ENCODE results near the gene ACMSD. TPM values are rescaled to one million over a fixed set of nuclear protein-coding genes. Genes with fewer than 3 reads are reported as not detected.
"Not testable (repeated sequence)": the region's sequence is repeated elsewhere in the genome, so short reads cannot be mapped to it uniquely, and the experiment has no call there.

The ACMSD gene
- total and polyA plus RNA-seq, 5 donors, result not detected

DNA sequence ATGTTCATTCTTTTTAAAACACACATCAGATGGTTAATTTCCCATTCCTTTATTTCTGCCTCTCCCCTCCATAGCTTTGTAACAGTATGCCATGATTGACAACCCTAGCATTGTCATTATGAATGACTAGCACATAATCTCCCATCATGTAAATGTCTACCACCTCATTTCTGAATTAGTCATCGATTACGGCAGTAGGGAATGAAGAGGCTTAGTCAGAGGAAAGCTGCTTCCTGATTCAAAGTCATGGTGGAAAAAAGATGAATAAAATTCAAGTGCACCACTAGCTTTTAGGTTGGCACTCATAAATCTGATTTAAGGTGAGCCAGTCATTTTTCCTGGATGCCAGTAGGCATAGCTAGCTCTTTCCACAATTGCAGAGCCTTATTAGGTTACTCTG lies 19.1 kb upstream of the ACMSD start:
- intact Hi-C loops (cut with DNase I), result no loop called here
- H3K27me3 ChIP-seq (ENCODE audit: control insufficient read depth, insufficient read depth), result no peaks in the 10 kb centered on the region
- H3K4me1 ChIP-seq (ENCODE audit: control insufficient read depth, insufficient read depth, low read length), result no peaks in the 10 kb centered on the region
- WGBS, result 84% methylated on average over 2 of the region's 2 CpGs
- H3K27ac ChIP-seq (ENCODE audit: low read length), result no peak overlapping the region
- H3K4me3 ChIP-seq (ENCODE audit: low read length), result no peak overlapping the region
- H3K9me3 ChIP-seq (ENCODE audit: control insufficient read depth, low read length), result no peaks in the 10 kb centered on the region
- DNase-seq (no peak), ATAC-seq (no peak)

DNA sequence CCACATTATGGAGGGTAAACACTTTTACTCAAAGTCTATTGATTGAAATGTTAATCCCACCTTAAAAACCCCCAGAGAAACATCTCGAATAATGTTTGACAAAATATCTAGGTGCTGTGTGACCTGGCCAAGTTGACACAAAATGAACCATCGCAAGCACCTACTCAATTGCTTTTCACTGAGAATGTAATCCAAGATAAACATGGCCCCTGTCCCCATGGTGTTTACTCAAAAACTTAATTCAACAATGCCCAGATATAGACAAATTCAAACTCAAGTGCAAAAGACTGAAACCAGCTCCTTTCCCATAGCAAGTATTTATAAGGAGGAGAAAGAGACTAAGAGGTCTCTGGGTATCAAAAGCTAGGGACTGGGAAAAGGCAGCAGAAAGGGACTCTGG lies 15.0 kb upstream of the ACMSD start:
- Histone ChIP-seq H3K4me3 (ENCODE audit: low read length) (no peak overlapping the region), H3K27me3 (ENCODE audit: control insufficient read depth, insufficient read depth) (no peaks in the 10 kb centered on the region), H3K27ac (ENCODE audit: low read length) (no peak overlapping the region), H3K4me1 (ENCODE audit: control insufficient read depth, insufficient read depth, low read length) (no peaks in the 10 kb centered on the region), H3K9me3 (ENCODE audit: control insufficient read depth, low read length) (no peaks in the 10 kb centered on the region)
- 83% methylated on average over 2 of the region's 2 CpGs for WGBS
- ATAC-seq (no peak), DNase-seq (no peak)
- intact Hi-C loops (cut with DNase I), result no loop called here

GRCh38 chr2:134823832-134824231 lies 14.6 kb upstream of the ACMSD start:
- intact Hi-C loops (cut with DNase I), result no loop called here
- H3K27me3 ChIP-seq (ENCODE audit: control insufficient read depth, insufficient read depth), result no peaks in the 10 kb centered on the region
- DNase-seq, result no peak
- no peak for ATAC-seq
- 87% methylated on average over 2 of the region's 2 CpGs for WGBS
- no peaks in the 10 kb centered on the region for H3K9me3 ChIP-seq (ENCODE audit: control insufficient read depth, low read length)
- no peak overlapping the region for H3K27ac ChIP-seq (ENCODE audit: low read length)
- H3K4me1 ChIP-seq (ENCODE audit: control insufficient read depth, insufficient read depth, low read length), result no peaks in the 10 kb centered on the region
- no peak overlapping the region for H3K4me3 ChIP-seq (ENCODE audit: low read length)

DNA sequence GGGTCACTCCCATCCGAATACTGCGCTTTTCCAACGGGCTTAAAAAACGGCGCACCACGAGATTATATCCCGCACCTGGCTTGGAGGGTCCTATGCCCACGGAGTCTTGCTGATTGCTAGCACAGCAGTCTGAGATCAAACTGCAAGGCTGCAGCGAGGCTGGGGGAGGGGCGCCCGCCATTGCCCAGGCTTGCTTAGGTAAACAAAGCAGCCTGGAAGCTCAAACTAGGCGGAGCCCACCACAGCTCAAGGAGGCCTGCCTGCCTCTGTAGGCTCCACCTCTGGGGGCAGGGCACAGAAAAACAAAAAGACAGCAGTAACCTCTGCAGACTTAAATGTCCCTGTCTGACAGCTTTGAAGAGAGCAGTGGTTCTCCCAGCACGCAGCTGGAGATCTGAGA lies 12.7 kb upstream of the ACMSD start:
- DNase-seq; H3K27ac ChIP-seq (ENCODE audit: low read length); ATAC-seq; intact Hi-C loops (cut with DNase I); H3K9me3 ChIP-seq (ENCODE audit: control insufficient read depth, low read length); H3K27me3 ChIP-seq (ENCODE audit: control insufficient read depth, insufficient read depth); H3K4me1 ChIP-seq (ENCODE audit: control insufficient read depth, insufficient read depth, low read length); H3K4me3 ChIP-seq (ENCODE audit: low read length): not testable (repeated sequence)
- WGBS, result 82% methylated on average over 13 of the region's 13 CpGs

GRCh38 chr2:134835471-134835870 lies 2.9 kb upstream of the ACMSD start:
- Histone ChIP-seq H3K27ac (ENCODE audit: low read length) (no peak overlapping the region), H3K4me3 (ENCODE audit: low read length) (no peak overlapping the region), H3K27me3 (ENCODE audit: control insufficient read depth, insufficient read depth) (no peaks in the 10 kb centered on the region), H3K9me3 (ENCODE audit: control insufficient read depth, low read length) (no peaks in the 10 kb centered on the region), H3K4me1 (ENCODE audit: control insufficient read depth, insufficient read depth, low read length) (no peaks in the 10 kb centered on the region)
- intact Hi-C loops (cut with DNase I), result no loop called here
- DNase-seq (no peak), ATAC-seq (no peak)
- WGBS, result 93% methylated on average over 1 of the region's 1 CpG

DNA sequence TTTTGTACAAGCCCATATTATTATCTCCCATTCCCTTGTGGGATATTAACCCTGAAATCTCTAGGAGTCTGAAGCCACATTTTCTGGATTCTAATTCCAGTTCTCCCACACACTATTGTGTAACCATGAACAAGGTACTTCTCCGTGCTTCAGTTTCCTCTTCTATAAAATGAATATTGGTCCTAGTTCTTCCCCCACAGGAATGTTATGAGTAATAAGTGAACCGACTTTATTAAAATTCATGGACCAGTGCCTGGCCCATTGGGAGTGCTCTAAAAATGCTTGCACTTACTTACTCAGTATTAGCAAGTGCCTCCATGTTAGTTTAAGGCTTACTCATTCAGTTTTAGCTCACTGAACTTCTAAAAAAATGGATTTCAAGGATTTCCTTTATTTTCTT lies 1.4 kb upstream of the ACMSD start:
- intact Hi-C loops (cut with DNase I), result no loop called here
- no peak overlapping the region for H3K27ac ChIP-seq (ENCODE audit: low read length)
- no peaks in the 10 kb centered on the region for H3K4me1 ChIP-seq (ENCODE audit: control insufficient read depth, insufficient read depth, low read length)
- ATAC-seq (no peak), DNase-seq (no peak)
- no peaks in the 10 kb centered on the region for H3K9me3 ChIP-seq (ENCODE audit: control insufficient read depth, low read length)
- WGBS, result 79% methylated on average over 2 of the region's 2 CpGs
- no peak overlapping the region for H3K4me3 ChIP-seq (ENCODE audit: low read length)
- H3K27me3 ChIP-seq (ENCODE audit: control insufficient read depth, insufficient read depth), result no peaks in the 10 kb centered on the region

DNA sequence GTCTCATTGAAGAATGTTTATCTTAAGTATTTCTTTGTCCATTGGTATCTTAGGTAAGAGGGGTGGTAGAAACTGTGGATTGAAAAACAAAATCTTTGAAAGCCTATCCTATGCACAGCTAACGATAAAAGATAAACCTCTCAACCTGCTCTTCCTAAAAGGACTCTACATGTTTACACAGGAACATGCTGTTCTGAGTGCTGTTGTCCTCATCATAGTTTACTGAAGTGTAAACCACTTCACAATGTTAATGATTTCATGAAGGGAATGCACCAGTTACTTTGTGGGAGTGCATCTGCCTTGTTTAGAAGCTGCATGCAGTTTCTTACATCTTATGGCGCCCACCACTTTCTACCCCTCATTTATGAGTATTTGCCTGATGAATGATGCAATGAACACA lies 1.2 kb downstream of the ACMSD start:
- intact Hi-C loops (cut with DNase I), result no loop called here
- H3K27me3 ChIP-seq (ENCODE audit: control insufficient read depth, insufficient read depth), result no peaks in the 10 kb centered on the region
- H3K9me3 ChIP-seq (ENCODE audit: control insufficient read depth, low read length), result no peaks in the 10 kb centered on the region
- H3K27ac ChIP-seq (ENCODE audit: low read length), result no peak overlapping the region
- DNase-seq (no peak), ATAC-seq (no peak)
- no peaks in the 10 kb centered on the region for H3K4me1 ChIP-seq (ENCODE audit: control insufficient read depth, insufficient read depth, low read length)
- 75% methylated on average over 2 of the region's 2 CpGs for WGBS
- no peak overlapping the region for H3K4me3 ChIP-seq (ENCODE audit: low read length)

- Histone ChIP-seq H3K27ac (ENCODE audit: low read length) (no peak overlapping the region), H3K4me3 (ENCODE audit: low read length) (no peak overlapping the region), H3K27me3 (ENCODE audit: control insufficient read depth, insufficient read depth) (no peaks in the 10 kb centered on the region), H3K4me1 (ENCODE audit: control insufficient read depth, insufficient read depth, low read length) (no peaks in the 10 kb centered on the region), H3K9me3 (ENCODE audit: control insufficient read depth, low read length) (no peaks in the 10 kb centered on the region)
- ATAC-seq (no peak), DNase-seq (no peak)
- intact Hi-C loops (cut with DNase I), result no loop called here
- 85% methylated on average over 2 of the region's 2 CpGs for WGBS
These were observed 4.6 kb downstream of the ACMSD start for GRCh38 chr2:134842930-134843490.

DNA sequence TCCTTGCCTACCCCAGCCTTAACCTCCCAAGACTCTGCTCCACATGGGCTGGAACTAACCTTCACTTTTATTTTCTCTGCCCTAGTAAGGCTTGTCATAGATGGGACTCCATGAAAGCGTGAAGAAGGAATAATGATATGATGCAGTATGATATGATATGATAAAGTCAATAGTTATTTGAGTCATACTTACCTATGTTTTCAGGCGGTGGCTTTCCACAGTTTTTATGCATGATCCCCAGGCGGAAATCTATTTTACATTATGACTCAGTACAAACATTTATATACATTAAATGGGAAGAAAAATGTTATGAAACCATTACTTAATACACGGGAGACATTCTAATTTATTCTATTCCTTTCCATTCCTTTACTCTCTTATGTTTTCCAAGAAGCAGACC lies 5.6 kb downstream of the ACMSD start:
- intact Hi-C loops (cut with DNase I), result no loop called here
- Histone ChIP-seq H3K27me3 (ENCODE audit: control insufficient read depth, insufficient read depth) (no peaks in the 10 kb centered on the region), H3K27ac (ENCODE audit: low read length) (no peak overlapping the region), H3K4me1 (ENCODE audit: control insufficient read depth, insufficient read depth, low read length) (no peaks in the 10 kb centered on the region), H3K4me3 (ENCODE audit: low read length) (no peak overlapping the region), H3K9me3 (ENCODE audit: control insufficient read depth, low read length) (no peaks in the 10 kb centered on the region)
- WGBS, result 90% methylated on average over 4 of the region's 4 CpGs
- DNase-seq, result no peak
- no peak for ATAC-seq

DNA sequence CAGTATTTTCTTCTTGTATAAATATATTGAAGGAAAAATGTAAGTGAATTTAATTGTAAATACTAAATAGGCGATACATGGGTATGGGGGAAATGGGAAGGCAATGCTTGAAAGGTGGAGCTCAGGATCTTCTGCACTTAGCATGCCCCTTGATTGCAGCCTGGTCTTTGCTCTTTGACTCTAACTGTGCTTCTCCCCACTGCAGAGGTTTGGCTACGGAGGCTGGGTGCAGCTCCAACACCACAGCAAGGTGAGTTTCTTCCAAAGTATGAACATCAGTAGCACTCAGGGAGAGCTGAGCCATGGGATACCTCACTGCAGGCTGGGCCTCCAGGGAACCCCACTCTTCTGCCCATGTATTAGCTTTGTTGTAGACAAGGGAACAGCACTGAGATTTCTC lies 6.6 kb downstream of the ACMSD start:
- intact Hi-C loops (cut with DNase I), result no loop called here
- ATAC-seq (no peak), DNase-seq (no peak)
- no peak overlapping the region for H3K27ac ChIP-seq (ENCODE audit: low read length)
- no peaks in the 10 kb centered on the region for H3K9me3 ChIP-seq (ENCODE audit: control insufficient read depth, low read length)
- no peak overlapping the region for H3K4me3 ChIP-seq (ENCODE audit: low read length)
- H3K27me3 ChIP-seq (ENCODE audit: control insufficient read depth, insufficient read depth), result no peaks in the 10 kb centered on the region
- WGBS, result 90% methylated on average over 2 of the region's 2 CpGs
- H3K4me1 ChIP-seq (ENCODE audit: control insufficient read depth, insufficient read depth, low read length), result no peaks in the 10 kb centered on the region

DNA sequence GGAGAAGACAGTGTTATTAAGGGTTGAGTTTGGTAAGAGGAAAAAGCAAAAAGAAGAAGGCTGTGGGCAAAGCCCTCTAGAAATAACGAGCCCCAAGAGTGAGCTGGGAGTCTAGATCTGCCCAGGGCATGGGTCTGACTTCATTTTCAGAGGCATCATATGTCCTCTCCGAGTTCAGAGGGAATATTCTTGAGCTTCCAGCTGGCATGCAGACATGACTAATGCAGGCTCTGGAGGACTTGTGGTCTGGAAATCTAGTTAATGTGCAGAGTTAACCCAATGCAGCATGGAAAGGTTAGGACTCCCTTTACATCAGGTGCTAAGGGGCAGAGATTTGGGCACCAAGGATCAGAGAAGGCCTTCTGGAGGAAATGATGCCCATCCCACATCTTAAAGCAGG lies 7.3 kb downstream of the ACMSD start:
- Histone ChIP-seq H3K27me3 (ENCODE audit: control insufficient read depth, insufficient read depth) (no peaks in the 10 kb centered on the region), H3K4me3 (ENCODE audit: low read length) (no peak overlapping the region), H3K9me3 (ENCODE audit: control insufficient read depth, low read length) (no peaks in the 10 kb centered on the region), H3K4me1 (ENCODE audit: control insufficient read depth, insufficient read depth, low read length) (no peaks in the 10 kb centered on the region), H3K27ac (ENCODE audit: low read length) (no peak overlapping the region)
- DNase-seq (no peak), ATAC-seq (no peak)
- WGBS, result 62% methylated on average over 2 of the region's 2 CpGs
- intact Hi-C loops (cut with DNase I), result no loop called here

GRCh38 chr2:134846213-134846612 lies 7.8 kb downstream of the ACMSD start:
- DNase-seq, result no peak
- Histone ChIP-seq H3K27ac (ENCODE audit: low read length) (no peak overlapping the region), H3K27me3 (ENCODE audit: control insufficient read depth, insufficient read depth) (no peaks in the 10 kb centered on the region), H3K4me1 (ENCODE audit: control insufficient read depth, insufficient read depth, low read length) (no peaks in the 10 kb centered on the region), H3K4me3 (ENCODE audit: low read length) (no peak overlapping the region), H3K9me3 (ENCODE audit: control insufficient read depth, low read length) (no peaks in the 10 kb centered on the region)
- 100% methylated on average over 1 of the region's 1 CpG for WGBS
- intact Hi-C loops (cut with DNase I), result no loop called here
- no peak for ATAC-seq
